KMS-11 (cell line): ENCODE measurements around the gene WASF2.

Source experiments
- H2AFZ ChIP-seq: fragments of 200-600 bp; sonication (generic); 2 replicates; pipeline ENCODE4 v1.6.1; 2016; ENCODE audit warnings: antibody characterized with exemption, mixed run types, low read depth
- H3K27ac ChIP-seq: fragments of 200-600 bp; sonication (generic); 2 replicates; pipeline ENCODE4 v1.6.1; 2016; ENCODE audit warnings: mild to moderate bottlenecking, mixed run types
- H3K27me3 ChIP-seq: fragments of 200-600 bp; sonication (generic); 2 replicates; pipeline ENCODE4 v1.6.1; 2017; ENCODE audit warnings: mild to moderate bottlenecking, low read depth, mixed run types, moderate library complexity; ENCODE audit not compliant: insufficient read depth
- H3K36me3 ChIP-seq: fragments of 200-600 bp; sonication (generic); 2 replicates; pipeline ENCODE4 v1.6.1; 2017; ENCODE audit warnings: mild to moderate bottlenecking, mixed run types; ENCODE audit not compliant: insufficient read depth
- H3K4me1 ChIP-seq: fragments of 200-600 bp; sonication (generic); 2 replicates; pipeline ENCODE4 v1.6.1; 2016; ENCODE audit warnings: mild to moderate bottlenecking, low read depth, mixed run types; ENCODE audit not compliant: poor library complexity, severe bottlenecking
- H3K4me2 ChIP-seq: fragments of 200-600 bp; sonication (generic); 2 replicates; pipeline ENCODE4 v1.7.0; 2016; ENCODE audit warnings: mild to moderate bottlenecking, mixed run types
- H3K4me3 ChIP-seq: fragments of 200-600 bp; sonication (generic); IDR thresholded peaks from 2 replicates; pipeline ENCODE4 v1.6.1; 2017; ENCODE audit warnings: low read depth, low read length, mixed read lengths; ENCODE audit not compliant: insufficient read depth
- H3K79me2 ChIP-seq: fragments of 200-600 bp; sonication (generic); 2 replicates; pipeline ENCODE4 v1.6.1; 2016; ENCODE audit warnings: low read depth, mixed run types; ENCODE audit not compliant: insufficient read depth
- H3K9ac ChIP-seq: fragments of 200-600 bp; sonication (generic); 2 replicates; pipeline ENCODE4 v1.6.1; 2016; ENCODE audit warnings: mild to moderate bottlenecking, mixed run types
- H4K20me1 ChIP-seq: fragments of 200-600 bp; sonication (generic); 2 replicates; pipeline ENCODE4 v1.6.1; 2016; ENCODE audit warnings: mild to moderate bottlenecking, mixed run types; ENCODE audit not compliant: insufficient read depth
- TF ChIP-seq, protein P1 (sequence below): fragments of 200-600 bp; sonication (generic); conservative IDR thresholded peaks from 2 replicates; pipeline ENCODE4 v1.6.1; 2017; ENCODE audit warnings: low read depth, mild to moderate bottlenecking, antibody characterized with exemption, low read length, moderate library complexity, mixed read lengths

Gene WASF2

DNA sequence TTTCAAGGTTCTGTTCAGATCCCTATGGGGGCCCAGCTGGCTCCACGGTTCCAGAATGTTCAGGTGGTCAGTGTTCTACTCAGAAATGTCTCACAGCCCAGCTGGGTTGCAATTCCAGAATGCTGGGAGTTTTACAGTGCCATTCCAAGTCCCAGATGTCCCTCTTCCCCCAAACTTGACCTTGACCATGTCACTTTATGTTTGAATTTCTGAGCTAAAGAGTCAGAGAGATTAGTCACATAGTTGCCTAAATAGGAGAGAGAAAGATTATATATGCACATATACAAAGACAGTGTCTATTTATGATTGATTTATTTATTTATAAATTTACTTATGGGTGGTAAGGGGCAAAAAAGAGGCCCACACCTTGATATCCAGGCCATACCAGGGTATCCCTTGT, 95.0 kb downstream of the WASF2 start:
- peak overlapping the region; percentile 12; the same call in 1 of the 2 replicates for H3K27ac ChIP-seq
- no peaks in the 10 kb centered on the region for H3K36me3 ChIP-seq
- H4K20me1 ChIP-seq = no peaks in the 10 kb centered on the region
- H3K4me3 ChIP-seq = no peak overlapping the region
- H2AFZ ChIP-seq = no peak overlapping the region
- H3K27me3 ChIP-seq = no peaks in the 10 kb centered on the region; the same call in 1 of the 2 replicates
- H3K4me2 ChIP-seq = no peak overlapping the region
- no peak overlapping the region for H3K9ac ChIP-seq
- peaks cover 7% of the 10 kb centered on the region for H3K4me1 ChIP-seq
- TF ChIP-seq, protein P1, sequence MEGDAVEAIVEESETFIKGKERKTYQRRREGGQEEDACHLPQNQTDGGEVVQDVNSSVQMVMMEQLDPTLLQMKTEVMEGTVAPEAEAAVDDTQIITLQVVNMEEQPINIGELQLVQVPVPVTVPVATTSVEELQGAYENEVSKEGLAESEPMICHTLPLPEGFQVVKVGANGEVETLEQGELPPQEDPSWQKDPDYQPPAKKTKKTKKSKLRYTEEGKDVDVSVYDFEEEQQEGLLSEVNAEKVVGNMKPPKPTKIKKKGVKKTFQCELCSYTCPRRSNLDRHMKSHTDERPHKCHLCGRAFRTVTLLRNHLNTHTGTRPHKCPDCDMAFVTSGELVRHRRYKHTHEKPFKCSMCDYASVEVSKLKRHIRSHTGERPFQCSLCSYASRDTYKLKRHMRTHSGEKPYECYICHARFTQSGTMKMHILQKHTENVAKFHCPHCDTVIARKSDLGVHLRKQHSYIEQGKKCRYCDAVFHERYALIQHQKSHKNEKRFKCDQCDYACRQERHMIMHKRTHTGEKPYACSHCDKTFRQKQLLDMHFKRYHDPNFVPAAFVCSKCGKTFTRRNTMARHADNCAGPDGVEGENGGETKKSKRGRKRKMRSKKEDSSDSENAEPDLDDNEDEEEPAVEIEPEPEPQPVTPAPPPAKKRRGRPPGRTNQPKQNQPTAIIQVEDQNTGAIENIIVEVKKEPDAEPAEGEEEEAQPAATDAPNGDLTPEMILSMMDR = no peak
- H3K79me2 ChIP-seq = no peaks in the 10 kb centered on the region

DNA sequence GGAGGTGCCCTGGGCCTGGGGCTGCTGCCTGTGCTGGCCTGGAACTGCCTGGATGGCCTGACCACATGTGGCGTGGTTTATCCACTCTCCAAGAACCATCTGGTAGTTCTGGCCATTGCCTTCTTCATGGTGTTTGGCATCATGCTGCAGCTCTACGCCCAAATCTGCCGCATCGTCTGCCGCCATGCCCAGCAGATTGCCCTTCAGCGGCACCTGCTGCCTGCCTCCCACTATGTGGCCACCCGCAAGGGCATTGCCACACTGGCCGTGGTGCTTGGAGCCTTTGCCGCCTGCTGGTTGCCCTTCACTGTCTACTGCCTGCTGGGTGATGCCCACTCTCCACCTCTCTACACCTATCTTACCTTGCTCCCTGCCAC, 95.7 kb downstream of the WASF2 start:
- H3K27me3 ChIP-seq = no peaks in the 10 kb centered on the region; the same call in 1 of the 2 replicates
- no peak overlapping the region for H2AFZ ChIP-seq
- TF ChIP-seq, protein P1 = no peak
- no peak overlapping the region for H3K4me2 ChIP-seq
- no peaks in the 10 kb centered on the region for H3K36me3 ChIP-seq
- H3K4me3 ChIP-seq = no peak overlapping the region
- peaks cover 7% of the 10 kb centered on the region for H3K4me1 ChIP-seq
- no peaks in the 10 kb centered on the region for H3K79me2 ChIP-seq
- no peak overlapping the region for H3K9ac ChIP-seq
- H3K27ac ChIP-seq = no peak overlapping the region
- H4K20me1 ChIP-seq = no peaks in the 10 kb centered on the region

DNA sequence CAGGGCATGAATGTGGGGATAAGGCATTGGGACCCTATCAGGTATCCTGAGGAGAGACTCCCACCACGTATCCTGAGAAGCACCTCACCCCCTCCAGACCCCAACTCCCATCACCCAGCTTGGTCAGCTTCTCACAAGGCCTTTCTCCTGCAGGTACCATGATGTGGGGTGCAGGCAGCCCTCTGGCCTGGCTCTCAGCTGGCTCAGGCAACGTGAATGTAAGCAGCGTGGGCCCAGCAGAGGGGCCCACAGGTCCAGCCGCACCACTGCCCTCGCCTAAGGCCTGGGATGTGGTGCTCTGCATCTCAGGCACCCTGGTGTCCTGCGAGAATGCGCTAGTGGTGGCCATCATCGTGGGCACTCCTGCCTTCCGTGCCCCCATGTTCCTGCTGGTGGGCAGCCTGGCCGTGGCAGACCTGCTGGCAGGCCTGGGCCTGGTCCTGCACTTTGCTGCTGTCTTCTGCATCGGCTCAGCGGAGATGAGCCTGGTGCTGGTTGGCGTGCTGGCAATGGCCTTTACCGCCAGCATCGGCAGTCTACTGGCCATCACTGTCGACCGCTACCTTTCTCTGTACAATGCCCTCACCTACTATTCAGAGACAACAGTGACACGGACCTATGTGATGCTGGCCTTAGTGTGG, 96.2 kb downstream of the WASF2 start:
- H3K4me2 ChIP-seq = no peak overlapping the region
- H3K27me3 ChIP-seq = no peaks in the 10 kb centered on the region; the same call in 1 of the 2 replicates
- H2AFZ ChIP-seq = no peak overlapping the region
- no peaks in the 10 kb centered on the region for H3K36me3 ChIP-seq
- H3K9ac ChIP-seq = no peak overlapping the region
- H4K20me1 ChIP-seq = no peaks in the 10 kb centered on the region
- H3K4me3 ChIP-seq = no peak overlapping the region
- H3K79me2 ChIP-seq = no peaks in the 10 kb centered on the region
- peaks cover 7% of the 10 kb centered on the region for H3K4me1 ChIP-seq
- TF ChIP-seq, protein P1 = no peak
- no peak overlapping the region for H3K27ac ChIP-seq

DNA sequence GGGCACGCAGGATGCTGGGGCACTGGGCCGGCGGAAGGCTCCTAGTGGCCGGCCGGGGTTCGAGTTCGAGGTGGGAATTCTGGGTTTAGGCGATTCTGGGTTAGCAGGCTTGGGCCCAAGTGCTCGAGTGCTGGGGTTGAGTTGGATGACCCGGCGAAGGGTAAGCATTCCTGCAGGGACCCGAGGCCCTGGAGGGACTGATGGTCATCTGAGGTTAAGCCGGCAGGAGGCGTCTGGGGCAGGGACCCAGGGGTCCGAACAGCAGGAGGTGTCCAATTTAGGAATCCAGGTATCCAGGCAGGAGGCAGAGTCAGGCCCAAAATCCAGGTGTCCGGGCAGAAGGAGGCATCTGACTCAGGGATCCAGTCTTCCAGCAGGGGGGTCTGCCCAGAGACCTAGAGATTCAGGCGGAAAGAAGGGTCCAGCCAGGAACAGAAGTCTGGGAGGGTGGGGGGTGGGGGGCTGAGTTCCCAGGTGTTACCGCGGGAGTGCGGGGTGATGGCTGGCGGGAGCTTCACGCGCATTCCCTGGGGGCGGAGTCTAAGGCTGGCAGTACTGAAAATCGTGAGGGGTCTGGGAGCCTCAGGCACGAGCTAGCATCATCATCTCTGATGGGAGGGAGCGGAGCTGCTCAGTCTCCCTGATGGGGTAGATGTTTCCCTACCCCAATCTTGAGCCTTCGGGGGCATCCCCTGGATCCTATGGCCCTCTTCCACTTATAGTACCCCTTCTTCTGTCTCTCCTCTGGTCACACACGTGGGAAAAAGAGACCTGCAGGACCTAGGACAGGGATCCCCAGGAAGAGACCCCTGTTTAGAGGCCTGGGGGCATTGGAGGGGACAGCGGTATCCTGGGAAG, 97.0 kb downstream of the WASF2 start:
- Histone ChIP-seq H3K36me3 (no peaks in the 10 kb centered on the region), H3K4me1 (peaks cover 7% of the 10 kb centered on the region), H3K27ac (no peak overlapping the region), H3K4me2 (peak overlapping the region; percentile 96), H4K20me1 (no peaks in the 10 kb centered on the region), H3K4me3 (peak overlapping the region; percentile 48), H3K79me2 (no peaks in the 10 kb centered on the region), H2AFZ (peak overlapping the region; percentile 90), H3K9ac (peak overlapping the region; percentile 69), H3K27me3 (no peaks in the 10 kb centered on the region; the same call in 1 of the 2 replicates)
- TF ChIP-seq, protein P1 = peak; percentile 39; the same call in 1 of the 2 replicates
